Stimulated activated CD4-positive, alpha-beta T cell treated with anti-CD3 and anti-CD28 coated beads, Interleukin-4, amount 100 ng/mL, for 4 hours (primary cell): ENCODE data around the gene AP1G2.
A peak's percentile ranks its signal among the peaks of the same experiment; 100 is the strongest.
"Not testable (repeated sequence)": the region's sequence is repeated elsewhere in the genome, so short reads cannot be mapped to it uniquely, and the experiment has no call there.

ENCODE experiments used
- DNase-seq, 2 experiments: peaks; one replicate each; pipeline ENCODE4 v3.0.0-alpha.2; 2020

AP1G2 gene, protein sequence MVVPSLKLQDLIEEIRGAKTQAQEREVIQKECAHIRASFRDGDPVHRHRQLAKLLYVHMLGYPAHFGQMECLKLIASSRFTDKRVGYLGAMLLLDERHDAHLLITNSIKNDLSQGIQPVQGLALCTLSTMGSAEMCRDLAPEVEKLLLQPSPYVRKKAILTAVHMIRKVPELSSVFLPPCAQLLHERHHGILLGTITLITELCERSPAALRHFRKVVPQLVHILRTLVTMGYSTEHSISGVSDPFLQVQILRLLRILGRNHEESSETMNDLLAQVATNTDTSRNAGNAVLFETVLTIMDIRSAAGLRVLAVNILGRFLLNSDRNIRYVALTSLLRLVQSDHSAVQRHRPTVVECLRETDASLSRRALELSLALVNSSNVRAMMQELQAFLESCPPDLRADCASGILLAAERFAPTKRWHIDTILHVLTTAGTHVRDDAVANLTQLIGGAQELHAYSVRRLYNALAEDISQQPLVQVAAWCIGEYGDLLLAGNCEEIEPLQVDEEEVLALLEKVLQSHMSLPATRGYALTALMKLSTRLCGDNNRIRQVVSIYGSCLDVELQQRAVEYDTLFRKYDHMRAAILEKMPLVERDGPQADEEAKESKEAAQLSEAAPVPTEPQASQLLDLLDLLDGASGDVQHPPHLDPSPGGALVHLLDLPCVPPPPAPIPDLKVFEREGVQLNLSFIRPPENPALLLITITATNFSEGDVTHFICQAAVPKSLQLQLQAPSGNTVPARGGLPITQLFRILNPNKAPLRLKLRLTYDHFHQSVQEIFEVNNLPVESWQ

DNA sequence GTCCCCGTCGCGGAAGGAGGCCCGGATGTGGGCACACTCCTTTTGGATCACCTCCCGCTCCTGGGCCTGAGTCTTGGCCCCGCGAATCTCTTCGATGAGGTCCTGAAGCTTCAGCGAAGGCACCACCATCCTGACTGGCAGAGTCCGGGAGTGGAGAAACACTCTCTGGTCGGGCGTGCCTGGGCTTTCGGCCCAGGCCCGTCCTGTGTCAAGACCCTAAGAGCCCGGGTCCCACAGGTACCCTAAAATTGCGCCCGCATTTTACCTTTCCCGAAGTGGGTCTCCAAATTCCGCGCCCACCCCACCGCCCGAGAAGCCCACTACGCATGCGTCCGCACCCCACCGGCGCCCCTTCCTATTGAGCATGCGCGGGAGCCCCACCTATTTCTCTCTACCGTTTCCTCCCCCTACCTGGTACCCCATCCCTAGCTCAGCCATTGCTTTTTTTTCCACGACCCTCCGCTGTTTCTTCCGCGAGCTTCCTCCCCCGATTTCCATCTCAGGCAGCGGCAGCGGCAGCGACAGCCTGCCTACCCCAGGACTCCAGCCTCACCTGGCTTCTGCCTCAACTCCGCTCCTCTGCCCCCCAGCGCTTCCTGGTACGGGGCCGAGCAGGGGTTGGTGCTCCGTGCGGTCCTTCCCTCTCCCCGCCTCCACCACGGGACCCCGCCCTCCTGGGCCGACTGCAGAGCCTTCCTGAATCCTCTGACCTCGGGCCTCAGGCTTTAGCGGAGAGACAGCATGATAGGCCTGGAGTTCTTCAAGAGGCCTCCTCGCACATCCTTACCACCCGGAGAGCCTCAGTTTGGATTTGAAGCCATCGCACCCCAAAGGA, at the start of gene AP1G2:
AP1G2 (minus strand) TSS at position 606 of the 835 bp plus-strand sequence; CDS start at position 129, 477 bp downstream.
- peak; percentile 83 to 86 for DNase-seq

DNA sequence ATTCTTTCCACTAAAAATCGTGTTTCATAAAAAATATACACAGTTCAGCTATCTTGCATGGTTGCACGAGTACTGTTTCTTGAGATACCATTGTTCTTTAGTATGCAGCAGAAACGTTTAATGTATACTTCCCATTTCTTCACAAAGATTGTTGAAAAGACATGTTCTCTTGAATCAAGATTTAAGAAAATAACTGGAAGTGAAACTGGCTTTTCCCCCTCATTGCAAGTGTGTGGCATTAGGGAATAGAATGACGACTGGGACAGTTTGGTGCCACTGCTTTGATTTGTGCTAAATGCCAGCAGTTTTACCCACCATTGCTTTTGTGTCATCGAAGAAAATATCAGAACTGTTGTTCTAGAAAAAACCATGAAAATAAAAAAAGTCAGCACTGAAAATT, 48.3 kb upstream of the AP1G2 start:
- no peak for DNase-seq

DNA sequence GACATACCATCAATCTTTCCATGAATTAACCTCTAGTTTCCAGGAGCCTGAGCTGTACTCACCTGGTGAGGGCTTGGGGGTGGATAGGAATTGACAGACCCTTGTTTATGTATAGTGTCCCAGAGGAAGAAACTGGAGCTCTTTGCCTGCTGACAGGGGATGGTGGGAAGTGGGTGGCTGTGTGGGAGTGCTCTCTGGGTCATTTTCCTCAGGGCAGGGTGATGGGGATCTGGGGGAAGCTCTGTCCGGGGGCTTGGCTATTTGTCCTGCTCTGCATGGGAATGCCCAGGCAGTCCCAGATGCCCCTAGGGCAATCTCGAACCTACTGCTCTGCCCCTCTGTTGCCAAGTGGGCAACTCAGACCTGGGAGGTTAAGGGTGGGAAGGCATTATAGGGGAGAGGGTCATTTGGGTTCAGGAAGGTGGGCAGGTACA, 46.8 kb upstream of the AP1G2 start:
- no peak for DNase-seq

DNA sequence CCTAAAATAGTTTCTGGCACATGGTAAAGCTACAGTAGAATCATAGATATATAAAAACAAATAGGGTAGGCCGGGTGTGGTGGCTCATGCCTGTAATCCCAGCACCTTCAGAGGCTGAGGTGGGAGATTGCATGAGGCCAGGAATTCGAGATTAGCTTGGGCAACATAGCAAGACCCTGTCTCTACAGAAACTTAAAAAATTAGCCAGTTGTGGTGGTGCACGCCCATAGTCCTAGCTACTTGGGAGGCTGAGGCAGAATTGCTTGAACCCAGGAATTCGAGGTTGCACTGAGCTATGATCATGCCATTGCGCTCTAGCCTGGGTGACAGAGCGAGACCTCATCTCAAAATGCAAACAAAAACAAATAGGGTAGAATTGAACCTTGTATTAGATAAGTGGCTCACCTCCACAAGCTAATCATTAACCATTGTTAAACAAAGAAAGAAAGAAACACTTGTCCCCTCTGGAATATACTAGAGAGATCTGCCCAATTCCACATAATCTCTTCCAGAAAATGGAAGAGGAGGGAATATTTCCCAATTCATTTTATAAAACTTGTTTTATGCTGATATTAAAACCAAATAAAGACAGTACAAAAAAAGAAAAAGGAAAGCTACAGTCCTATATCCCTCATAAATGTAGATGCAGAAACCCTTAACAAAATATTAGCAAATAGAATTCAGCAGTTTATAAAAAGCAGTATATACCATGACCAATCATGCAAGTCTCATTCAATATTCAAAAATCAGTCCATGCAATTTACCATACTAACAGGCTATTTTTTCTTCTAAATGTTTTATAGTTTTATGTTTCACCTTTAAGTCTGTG, 45.9 kb upstream of the AP1G2 start:
- no peak for DNase-seq

DNA sequence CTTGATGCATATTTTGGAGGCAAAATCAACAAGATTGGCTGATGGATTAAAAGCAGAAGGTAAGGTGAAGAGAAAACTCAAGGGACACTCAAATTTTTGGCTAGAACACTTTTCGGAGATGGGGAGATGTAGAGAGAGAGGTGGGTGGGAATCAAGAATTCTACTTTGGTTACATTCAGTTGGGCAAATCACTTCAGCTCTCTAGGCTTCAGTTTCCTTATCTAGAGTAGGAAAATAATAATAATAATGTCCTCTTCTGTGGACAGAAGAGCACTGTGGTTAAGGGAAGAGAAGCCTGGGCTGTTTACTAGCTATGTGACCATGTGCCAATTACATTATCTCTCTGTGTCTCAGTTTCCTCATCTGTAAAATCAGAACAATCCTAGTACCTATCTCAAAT, 45.2 kb upstream of the AP1G2 start:
- DNase-seq = no peak

DNA sequence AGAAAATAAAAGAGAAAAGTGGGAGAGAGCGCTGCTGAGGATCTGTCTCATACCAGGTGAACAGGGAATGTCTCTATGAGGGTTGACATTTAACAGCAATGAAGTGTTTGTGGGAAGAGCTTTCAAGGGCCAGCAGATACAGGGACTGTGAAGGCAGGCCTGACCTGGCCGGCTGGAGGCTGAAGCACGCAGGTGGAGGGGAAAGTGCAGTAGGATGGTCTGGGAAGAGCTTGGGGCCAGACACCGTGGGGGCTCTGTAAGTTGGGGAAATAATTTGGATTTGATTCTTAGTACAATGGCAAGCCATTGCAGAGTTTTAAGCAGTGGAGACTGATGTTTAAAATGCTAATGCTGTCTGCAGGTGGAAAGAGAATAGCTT, 44.8 kb upstream of the AP1G2 start:
- no peak for DNase-seq

DNA sequence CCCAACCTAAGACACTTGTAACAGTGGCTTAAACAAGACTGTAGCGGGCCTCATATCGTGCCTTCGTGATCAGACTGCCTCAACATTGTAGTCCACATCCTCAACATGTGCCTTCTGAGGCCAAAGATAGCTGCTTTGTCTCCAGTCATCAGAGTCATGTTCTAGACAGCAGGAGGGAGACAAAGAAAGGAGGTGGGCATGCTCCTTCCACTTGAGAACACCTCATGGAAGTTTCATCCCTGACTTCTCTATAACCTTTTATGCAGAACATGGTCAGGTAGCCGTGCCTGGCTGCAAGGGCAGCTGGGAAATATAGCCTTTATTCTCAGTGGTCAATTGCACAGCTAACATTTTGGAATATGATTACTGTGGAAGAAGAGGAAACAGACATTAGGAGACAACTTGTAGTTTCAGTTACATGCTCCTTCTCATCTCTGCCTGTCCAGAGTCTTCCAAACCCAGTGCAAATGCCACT, 43.3 kb upstream of the AP1G2 start:
- DNase-seq = no peak

DNA sequence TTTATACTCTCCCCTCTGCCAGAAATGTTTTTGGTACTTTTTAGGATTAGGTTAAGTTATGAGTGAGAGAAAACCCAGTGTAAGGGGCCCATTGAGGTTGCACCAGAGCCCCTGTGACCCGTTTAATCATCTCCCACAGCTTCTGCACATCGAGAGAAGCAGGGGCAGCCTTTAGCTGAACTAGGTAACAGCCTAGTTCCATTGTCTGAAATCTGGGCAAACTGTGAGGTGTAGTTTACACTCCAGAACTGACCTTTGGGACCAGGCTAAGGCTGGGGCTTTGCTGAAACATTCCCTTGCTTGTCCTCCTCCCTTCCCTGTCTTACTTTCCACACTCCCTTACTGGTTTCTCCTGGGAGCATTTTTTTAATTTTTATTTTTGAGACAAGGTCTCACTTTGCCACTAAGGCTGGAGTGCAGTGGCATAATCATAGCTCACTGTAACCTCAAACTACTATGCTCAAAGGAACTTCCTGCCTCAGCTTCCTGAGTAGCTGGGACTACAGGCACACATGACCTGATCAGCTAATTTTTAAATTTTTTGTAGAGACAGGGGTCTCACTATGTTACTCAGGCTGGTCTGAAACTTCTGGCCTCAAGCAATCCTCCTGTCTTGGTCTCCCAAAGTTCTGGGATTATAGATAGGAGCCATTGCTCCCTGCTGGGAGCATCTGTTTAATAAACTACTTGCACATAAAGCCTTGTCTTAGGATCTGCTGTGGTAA, 42.7 kb upstream of the AP1G2 start:
- no peak for DNase-seq

DNA sequence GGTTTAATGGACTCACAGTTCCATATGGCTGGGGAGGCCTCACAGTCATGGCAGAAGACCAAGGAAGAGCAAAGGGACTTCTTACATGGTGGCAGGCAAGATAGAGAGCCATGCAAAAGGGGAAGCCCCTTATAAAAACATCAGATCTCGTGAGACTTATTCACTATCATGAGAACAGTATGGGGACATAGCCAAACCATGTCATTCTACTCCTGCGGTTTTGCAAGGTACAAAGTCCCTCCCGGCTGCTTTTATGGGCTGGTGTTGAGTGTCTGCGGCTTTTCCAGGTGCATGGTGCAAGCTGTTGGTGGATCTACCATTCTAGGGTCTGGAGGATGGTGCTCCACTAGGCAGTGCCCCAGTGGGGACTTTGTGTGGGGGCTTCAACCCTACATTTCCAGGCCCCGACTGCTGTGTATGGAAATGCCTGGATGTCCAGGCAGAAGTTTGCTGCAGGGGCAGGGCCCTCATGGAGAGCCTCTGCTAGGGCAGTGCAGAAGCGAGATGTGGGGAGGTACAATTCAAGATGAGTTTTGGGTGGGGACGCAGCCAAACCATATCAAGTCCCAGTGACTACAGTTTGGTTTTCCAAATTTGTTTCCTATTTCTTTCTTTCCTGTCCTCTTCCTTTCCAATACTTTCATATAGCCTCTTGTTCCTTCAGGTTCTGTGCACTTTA, 42.0 kb upstream of the AP1G2 start:
- not testable (repeated sequence) for DNase-seq

DNA sequence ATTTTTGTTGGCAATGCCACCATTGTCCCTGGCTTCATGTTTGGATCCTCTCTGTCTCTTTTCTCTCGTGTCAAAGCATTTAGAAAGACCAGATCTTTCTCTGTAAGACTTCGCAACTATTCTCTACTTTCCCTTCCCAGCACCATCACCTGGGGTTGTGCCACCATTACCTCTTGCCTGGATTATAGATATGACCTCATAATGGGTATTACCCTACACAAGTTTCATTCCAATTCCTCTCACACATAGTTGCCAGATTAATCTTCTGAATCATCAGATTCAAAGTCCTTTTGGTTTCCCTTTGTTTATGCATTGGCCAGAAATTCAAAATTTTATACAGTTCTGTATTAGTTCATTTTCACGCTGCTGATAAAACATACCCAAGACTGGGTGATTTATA, 41.4 kb upstream of the AP1G2 start:
- no peak for DNase-seq

DNA sequence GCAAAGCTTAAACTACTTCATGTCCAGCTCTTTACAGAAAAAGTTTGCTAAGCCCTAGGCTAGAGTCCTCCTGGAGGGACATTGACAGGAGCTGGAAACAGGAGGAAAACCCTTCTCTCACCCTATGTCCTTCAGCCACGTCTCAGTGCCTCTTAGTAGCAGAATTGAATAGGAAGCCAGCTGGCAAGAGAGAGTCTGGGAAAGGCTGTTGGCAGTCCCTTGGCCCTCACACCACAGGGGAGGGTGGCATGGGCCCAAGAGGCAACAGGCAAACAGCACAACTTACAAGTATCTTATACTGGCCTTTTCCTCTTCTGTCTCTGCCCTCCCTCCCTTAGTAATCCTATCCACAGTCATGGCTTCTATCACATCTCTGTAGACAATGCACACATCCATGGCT, 40.9 kb upstream of the AP1G2 start:
- DNase-seq = no peak

DNA sequence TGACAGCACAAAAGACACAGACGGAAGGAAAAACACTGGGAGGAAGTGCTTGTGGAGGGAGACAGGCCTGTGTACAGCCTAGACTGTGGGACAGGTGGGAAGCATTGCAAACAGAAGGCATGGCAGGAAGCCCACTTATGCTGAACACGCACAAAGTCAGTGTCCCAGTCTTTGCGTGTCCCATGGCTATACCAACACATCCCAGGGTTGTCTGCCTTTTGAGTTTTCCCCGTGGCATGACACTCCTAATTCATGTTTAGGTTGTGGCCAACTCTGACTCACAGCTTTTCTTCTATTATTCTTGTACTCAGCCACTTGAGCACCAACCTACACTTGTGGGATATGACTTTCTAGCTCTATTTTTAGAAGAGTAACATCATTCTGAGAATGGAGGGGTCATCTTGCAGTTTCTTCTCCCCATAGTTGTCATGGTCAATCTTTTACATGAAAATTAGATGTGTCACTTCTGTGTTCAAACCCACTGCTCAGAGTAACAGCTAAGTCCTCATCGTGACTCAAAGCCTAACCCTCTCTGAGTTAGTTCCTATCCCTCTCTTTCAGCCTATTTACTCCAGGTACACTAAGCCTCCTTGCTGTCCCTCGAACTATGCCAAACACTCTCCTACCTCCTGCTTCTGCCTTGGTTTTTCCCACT, 38.5 kb upstream of the AP1G2 start:
- DNase-seq = no peak

DNA sequence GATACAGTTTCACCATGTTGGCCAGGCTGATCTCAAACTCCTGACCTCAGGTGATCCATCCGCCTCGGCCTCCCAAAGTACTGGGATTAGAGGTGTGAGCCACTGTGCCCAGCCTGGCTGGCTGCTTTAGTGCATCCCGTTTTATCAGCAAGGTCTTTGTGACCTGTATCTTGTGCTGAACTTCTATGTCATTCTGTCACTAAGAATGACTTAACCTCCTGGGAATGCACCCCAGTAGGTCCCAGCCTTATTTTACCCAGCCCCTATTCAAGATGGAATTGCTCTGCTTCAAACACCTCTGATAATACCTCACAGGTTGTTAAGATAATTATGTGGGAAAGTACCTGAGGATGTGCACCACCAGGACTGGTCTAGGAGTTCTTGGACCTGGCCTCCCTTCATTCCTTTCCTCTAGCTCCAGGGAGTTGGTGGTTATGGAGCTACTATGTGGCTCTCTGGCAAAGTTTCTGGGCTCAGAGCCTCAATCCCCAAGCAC, 37.1 kb upstream of the AP1G2 start:
- no peak for DNase-seq

DNA sequence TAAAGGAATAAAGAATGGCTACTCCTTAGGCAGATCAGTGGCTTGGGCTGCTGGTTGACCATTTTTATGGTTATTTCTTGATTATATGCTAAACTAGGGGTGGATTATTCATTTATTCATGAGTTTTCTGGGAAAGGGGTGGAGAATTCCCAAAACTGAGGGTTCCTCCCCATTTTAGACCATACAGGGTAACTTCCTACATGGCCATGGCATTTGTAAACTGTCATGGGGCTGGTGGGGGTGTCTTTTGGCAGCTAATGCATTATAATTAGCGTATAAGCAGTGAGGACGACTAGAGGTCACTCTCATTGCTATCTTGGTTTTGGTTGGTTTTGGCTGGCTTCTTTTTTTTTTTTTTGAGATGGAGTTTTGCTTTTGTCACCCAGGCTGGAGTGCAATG, 36.6 kb upstream of the AP1G2 start:
- no peak for DNase-seq

DNA sequence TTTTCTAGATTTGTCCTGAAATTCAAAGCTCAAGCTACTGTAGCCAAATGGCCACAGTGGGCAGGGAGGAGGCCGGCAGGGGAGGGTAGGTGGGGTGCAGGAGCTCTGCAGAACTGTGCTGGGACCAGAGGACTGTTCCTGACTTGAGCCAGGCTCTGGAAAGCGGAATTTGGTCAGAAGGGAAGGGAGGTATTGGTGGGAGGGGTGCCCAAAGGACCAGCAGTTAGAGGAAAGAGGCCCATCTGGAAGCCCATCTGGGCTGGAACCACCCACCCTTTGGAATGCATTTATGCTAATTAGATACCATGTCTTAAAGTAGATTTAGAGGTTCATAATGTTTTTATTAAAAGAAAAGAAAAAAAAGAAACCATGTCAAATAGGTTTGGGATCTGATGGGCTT, 35.5 kb upstream of the AP1G2 start:
- no peak for DNase-seq

DNA sequence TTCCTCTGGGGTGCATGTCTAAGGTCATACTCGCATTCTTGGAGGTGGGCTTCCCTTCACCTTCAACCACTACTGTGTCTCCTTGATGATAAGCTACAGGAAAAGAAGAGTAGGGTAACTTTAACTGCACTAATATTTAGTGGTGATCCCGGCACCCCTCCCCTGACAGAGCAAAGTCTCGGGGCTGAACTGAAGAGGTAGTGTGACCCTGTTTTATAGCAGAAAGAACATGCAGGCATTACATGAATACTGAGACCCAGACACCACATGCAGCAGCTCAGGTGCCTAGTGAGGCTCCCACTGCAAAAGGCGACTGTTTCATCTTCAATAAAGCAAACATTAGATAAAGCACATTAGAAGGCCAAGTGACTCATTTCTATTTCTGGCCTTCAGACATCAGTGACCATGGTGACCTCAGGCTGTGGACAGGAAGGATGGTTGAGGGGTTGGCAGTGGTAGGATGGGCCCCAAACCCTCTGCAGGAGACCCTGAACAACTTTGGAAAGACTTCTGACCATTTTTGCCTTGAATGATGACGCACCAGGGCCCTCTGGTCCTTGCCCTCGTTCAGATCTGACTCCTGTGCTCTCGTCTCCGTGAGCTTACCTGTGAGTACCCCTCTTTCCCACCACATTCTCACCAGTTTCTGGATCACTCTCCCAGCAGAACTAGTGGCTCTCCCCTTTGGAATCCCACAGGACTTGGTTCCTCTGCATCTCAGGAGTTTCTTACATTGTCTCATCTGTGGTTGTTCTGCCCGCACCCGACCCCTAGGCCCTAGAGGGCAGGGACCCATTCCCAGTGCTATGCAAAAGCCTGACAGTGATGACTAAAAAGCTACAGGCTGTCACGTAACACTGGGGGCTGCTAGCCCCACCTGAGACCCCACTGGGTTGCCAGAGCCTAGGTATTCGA, 34.8 kb upstream of the AP1G2 start:
- no peak for DNase-seq

DNA sequence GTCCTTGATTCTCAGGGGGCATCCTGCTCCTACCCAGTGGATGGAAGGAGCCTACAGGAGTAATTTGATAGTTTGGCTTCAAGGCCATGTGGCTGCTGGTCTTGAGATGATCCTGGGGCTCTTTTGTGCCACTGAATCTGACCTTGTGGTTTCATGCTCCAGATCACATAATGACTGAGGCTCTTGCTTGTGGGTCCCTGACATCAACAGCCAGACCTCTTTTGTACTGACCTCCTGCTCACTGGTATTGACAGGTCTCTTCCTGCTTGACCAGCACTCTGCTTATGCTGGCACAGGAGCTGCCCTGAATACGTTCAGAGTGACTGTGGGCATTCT, 34.2 kb upstream of the AP1G2 start:
- no peak for DNase-seq

DNA sequence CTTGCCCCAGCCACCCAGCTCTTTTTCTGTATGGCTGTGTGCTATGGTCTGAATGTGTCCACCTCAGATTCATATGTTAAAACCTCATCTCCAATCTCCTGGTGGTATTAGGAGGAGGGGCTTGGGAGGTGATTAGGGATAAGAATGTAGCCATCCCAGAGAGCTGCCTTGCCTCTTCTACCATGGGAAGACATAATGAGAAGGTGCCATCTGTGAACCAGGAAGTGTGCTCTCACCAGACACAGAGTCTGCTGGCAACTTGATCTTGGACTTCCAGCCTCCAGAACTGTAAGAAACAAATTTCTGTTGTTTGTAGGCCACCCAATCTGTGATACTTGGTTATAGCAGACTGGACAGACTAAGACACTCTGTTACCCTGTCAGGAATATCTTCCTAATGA, 33.8 kb upstream of the AP1G2 start:
- DNase-seq = no peak

DNA sequence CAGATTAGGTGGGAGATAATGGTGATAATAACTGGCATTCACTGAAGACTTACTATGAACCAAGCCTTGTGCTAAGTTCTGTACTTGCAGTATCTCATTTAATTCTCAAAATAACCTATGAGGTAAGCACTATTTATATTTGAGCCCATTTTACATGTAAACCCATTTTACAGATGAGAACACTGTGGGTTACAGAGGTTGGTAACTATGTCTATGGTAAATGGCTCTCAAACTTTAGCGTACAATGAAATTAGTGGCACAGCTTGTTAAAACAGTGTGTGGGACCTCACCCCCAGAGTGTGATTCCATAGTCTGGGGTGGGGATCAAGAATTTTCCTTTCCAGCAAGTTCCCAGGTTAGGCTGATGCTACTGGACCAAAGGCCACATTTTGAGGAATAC, 33.2 kb upstream of the AP1G2 start:
- no peak for DNase-seq
